NCI-H345 treated with DMSO at 0.1 percent for 48 hours (cell line): Measurements from ENCODE around the gene SHKBP1.
"Not testable (repeated sequence)": the region's sequence is repeated elsewhere in the genome, so short reads cannot be mapped to it uniquely, and the experiment has no call there.

Source experiments
- DNase-seq: peaks from one replicate; lab custom pipeline; 2025; ENCODE audit not compliant: unreplicated experiment; lab: John Stamatoyannopoulos, UW

The SHKBP1 gene, protein sequence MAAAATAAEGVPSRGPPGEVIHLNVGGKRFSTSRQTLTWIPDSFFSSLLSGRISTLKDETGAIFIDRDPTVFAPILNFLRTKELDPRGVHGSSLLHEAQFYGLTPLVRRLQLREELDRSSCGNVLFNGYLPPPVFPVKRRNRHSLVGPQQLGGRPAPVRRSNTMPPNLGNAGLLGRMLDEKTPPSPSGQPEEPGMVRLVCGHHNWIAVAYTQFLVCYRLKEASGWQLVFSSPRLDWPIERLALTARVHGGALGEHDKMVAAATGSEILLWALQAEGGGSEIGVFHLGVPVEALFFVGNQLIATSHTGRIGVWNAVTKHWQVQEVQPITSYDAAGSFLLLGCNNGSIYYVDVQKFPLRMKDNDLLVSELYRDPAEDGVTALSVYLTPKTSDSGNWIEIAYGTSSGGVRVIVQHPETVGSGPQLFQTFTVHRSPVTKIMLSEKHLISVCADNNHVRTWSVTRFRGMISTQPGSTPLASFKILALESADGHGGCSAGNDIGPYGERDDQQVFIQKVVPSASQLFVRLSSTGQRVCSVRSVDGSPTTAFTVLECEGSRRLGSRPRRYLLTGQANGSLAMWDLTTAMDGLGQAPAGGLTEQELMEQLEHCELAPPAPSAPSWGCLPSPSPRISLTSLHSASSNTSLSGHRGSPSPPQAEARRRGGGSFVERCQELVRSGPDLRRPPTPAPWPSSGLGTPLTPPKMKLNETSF

DNA sequence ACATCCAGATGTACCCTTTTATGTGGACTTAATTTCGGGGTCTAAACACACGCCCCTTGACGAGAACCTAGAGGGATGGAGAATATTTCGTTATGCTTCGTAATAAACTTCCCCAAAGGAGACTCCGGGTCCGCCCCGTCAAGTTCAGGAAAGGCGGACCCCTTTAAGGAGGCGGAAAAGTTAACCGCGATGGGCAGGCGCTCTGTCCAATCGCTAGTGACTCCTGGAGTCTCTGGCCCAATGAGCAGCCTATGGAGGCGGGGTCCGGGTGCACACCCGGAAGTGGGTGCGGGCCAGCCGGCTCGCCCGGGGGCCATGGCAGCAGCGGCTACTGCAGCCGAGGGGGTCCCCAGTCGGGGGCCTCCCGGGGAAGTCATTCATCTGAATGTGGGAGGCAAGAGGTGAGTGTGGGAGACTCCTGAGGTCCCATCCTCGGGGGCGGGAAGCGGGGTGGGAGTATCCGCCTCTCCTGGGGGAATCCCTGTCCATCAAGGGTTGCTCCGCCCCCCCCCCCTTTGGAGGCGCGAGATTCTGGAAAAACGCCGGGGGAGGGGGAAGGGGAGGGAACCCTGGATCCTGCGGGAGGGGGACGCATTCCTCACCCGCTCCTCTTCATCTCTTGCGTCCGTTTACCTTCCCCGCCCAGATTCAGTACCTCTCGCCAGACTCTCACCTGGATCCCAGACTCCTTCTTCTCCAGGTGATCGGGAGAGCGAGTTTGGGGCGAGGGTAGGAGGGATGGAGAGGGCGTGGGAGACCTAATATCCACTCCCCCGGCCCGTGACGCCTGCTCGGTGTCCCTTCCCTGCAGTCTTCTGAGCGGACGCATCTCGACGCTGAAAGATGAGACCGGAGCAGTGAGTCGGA is at the start of gene SHKBP1:
Gene SHKBP1 (plus strand): TSS at position 289 of the 867 bp plus-strand sequence. CDS start 27 bp downstream, at position 316.
- DNase-seq = peak; percentile 99

DNA sequence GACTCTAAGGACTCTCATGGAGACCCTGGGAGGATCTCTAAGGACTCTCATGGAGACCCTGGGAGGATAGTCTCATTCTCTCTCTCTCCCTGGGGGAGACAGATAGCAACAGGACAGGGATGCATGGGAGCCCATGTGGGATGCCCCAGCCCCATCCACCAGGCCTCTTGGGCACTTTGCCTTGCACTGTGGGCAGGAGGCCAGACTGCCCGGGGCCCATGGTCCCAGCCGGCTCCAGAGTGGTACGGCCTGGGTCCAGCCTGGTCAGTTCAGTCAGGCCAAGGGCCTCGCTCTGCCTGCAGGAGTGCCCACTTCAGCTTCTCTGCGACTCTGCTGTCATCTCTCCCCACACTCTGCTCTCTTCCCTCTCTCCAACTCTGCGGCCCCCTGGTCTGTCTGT is 48.6 kb upstream of the SHKBP1 start:
- DNase-seq = no peak

DNA sequence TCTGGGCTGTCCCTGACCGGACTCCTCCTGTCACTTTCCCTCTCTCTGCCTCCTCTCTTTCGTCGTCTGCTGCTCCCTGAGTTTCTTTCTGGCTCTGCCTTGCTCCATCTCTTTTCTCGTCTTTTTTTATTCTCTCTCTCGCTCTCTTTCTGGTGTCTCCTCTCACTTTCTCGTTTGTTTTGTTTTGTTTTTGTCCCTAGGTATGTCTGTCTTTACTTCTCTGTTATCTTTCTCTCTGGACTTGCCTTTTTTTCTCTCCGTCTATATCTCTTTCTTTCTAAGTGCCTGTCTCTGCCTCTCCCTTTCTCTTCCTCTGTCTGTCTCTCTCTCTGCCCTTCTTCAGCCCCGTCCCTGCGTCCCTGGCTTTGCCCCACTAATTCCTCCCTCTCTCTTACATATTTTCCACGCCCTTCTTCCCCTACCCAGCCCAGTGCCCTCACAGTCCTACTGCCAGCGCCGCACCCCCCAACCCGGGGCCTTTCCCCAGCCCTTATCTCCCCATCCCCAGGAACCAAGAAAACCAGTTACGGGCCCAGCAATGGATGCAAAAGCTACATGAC is 48.1 kb upstream of the SHKBP1 start:
- DNase-seq = no peak

DNA sequence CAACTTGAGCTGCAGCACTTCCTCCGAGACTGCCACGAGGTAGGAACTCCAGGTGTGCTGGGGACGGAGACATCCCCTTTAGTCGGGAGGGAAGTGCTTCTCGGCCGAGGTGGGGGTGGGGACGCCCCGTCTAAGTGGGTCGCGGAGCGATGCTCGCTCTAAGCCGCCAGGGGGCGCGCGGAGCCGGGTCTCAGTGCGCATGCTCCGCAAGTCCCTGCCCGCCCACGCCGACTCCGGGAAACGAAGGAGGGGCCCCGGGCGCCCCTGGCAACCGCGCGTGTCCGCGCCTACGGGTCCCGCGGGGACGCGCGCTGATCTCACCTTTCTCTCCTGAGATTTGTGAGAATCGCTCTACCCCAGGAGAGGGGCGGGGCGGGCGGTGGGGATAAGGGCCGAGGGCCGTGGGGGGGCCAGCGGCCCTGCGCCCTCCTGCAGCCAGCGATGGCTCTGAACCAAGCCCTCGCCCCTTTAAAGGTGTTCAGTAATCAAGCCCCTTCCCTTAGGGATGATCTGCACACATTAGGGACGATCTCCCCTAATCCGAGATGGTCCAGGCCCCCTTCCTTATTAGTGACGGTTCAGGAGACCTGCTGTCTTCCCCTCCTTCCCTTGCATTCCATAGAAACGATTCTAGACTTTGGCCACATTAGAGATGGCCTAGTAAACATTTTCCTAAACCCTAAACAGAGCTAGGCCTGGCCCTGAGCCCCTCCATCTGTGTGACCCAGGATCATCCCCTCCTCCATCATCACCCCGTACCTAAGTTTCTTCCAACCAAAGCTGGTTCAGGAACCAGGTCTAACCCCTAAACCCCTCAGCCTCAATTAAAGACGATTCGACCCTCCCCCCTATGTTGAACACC is 47.3 kb upstream of the SHKBP1 start:
- DNase-seq = peak; percentile 98

DNA sequence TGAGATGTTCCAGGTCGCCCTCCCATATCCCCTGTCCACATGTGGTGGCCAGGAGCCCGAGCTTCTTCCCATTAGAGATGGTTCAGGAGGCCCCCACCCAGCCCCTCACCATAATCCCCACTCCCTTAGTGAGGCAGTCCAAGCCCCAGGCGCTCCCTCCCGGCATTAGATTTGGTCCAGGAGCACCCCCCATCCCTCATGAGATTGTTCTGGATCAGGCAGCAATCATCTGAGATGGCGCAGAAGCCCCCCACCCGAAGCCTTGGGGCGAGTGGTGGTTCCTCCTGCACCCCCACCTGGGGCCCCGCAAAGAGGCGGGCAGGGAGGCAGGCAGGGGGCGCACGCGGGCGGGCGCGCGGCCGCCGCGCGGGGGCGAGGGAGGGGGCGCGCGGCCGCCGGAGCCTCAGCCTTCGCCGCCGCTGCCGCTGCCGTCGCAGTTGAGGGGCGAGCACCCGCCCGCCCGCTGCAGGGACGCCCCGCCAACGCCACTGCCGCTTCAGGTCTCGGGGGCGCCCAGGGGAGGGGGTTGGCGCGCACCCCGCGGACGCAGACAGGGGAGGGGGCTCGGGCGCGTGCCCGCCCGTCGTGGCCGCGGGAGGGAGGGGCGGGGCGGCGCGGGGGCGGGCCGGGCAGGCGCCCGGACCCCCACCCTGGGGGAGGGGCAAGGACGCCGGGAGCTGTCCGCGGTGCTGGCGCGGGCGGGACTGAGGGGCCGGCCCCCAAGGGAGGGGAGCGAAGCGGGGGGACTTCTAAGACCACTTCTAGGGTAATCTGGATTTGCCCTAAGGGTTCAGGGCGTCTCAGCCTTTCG is 46.4 kb upstream of the SHKBP1 start:
- no peak for DNase-seq

DNA sequence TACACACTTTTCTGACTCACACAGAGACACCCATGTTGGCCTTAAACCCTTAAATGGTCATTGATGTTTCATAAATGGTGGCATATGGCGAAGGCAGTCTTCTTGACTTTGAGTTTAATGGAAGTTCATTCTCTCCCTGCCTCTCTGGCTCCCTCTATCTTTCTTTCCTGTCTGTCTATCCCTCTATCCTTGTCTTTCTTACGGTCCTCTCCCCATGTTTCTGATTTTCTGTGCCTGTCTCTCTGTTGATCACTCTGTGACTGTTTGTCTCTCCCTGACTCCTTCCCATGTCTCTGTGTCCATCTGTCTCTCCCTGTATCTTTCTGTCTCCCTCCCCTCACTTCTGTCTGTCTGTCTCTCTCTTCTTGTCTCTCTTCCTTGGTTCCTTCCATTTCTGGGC is 43.2 kb upstream of the SHKBP1 start:
- no peak for DNase-seq

DNA sequence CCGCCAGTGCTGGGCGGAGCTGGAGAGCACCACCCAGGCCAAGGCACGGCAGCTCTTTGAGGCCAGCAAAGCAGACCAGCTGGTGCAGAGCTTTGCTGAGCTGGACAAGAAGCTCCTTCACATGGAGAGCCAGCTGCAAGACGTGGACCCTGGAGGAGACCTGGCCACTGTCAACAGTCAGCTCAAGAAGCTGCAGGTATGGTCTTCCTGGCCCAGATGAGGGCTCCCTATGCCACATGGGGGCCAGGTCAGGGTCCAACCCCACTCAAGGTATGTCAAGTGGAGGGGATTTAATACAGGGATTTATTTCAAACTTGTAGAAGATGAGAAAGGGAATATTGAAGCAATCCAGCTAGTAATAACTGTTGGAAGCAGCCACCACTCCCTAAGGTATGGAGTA is 42.5 kb upstream of the SHKBP1 start:
- DNase-seq = no peak

DNA sequence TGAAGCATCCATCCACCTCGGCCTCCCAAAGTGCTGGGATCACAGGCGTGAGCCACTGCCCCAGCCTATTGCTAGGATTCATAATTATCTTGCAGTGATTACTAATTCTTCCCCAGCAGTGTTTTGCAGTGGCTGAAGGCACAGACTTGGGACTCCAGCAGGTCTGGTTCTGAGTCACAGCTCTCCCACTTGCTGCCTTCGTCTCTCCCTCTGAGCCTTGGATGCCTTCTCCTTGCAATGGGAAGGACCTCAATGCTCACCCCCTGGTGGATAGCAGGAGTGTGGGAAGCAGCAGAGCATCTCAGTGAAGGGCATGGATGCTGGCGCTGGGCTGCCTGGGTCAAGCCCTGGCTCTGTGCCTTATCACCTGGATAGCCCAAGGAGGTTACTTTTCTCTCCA is 37.6 kb upstream of the SHKBP1 start:
- no peak for DNase-seq

DNA sequence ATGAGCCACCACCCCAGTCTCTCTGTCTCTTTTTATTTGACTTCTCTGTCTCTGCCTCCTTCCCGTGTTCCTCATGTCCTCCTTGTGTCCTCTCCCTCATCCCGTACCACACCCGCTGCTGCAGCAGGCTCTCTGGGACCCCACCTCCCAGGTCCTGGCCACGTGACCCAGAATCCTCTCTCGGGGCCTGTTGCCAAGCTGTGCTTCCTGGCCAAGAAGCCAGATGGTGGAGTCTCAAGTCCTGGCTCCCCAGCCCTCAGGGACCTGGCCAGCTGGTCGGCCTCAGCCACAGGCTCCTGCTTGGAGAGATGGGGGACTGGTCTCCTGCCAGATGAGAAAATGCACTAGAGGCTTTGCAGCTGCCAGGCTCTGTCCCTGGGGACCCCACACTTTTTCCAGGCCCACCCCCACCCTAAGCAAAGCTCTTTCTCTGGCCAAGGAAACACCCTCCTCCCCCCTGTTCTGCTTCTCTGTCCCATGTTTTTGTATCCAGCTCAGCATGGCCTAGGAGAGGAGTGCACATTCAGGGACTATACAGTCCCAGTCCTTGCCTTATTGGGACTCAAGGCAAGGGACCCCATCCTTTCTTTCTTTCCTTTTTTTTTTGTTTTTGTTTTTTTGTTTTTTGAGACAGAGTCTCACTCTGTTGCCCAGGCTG is 34.3 kb upstream of the SHKBP1 start:
- no peak for DNase-seq

DNA sequence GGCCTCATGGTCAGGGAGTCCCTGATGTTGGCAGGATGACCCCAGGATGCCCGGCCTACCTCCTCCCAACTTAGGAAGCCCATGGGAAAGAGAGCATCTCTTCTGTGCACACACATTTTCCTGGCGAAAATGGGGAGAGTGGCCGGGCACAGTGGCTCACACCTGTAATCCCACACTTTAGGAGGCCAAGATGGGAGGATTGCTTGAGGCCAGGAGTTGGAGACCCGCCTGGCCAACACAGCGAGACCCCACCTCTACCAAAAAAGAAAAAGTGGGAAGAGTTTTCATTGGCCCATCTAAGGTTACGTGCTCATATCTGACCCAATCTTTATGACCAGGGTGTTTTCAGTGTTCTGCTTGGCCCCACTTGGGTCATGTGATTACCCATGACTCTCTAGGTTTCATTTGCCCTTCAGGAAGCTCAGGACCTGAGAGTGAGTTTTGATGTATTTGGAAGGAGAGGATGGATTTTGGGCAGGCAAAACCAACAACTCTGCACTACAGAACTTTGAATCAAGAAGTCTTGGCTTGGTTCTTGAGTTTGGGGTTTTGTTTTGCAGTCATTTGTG is 33.6 kb upstream of the SHKBP1 start:
- no peak for DNase-seq

DNA sequence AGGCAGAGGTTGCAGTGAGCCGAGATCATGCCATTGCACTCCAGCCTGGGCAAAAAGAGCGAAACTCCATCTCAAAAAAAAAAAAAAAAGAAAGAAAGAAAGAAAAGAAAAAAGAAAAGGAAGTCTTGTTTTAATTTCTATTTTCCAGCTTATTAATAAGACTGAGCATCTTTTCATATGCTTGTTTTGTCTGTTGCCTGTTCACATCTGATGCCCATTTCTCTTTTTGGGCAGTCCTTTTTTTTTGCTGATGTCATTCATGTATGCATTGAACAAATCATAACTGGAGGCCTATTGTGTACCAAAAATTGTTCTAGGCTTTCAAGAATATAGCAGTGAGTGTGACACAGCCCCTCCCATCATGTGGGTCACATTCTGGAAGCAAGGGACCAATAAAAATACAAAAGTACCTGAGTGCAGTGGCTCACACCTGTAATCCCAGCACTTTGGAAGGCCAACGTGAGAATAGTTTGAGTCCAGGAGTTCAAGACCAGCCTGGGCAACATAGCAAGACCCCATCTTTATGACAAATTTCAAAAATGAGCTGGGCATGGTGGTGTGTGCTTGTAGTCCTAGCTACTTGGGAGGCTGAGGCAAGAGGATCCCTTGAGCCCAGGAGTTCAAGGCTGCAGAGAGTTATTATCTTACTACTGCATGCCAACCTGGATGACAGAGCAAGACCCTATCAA is 30.4 kb upstream of the SHKBP1 start:
- DNase-seq = not testable (repeated sequence)

DNA sequence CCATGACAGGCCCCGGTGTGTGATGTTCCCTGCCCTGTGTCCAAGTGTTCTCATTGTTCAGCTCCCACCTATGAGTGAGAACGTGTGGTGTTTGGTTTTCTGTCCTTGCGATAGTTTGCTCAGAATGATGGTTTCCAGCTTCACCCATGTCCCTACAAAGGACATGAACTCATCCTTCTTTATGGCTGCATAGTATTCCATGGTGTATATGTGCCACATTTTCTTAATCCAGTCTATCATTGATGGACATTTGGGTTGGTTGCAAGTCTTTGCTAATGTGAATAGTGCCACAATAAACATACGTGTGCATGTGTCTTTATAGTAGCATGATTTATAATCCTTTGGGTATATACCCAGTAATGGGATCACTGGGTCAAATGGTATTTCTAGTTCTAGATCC is 29.5 kb upstream of the SHKBP1 start:
- DNase-seq = not testable (repeated sequence)

DNA sequence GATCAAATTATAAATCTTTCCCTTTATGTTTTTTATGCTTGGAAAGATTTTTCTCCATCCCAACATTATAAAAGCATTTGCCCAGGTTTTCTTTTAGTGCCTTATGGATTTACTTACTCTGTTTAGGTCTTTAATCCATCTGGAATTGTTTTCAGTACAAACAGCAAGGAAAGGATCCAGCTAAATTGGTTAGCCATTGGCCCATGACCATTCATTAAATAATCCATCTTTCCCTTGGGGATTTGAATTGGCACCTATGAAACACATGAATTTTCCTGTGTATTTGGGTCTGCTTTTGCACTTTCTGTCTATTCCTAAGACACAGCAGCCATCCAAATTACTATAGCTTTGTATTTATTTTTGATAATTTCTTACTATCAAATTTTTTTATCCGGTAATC is 28.8 kb upstream of the SHKBP1 start:
- no peak for DNase-seq

DNA sequence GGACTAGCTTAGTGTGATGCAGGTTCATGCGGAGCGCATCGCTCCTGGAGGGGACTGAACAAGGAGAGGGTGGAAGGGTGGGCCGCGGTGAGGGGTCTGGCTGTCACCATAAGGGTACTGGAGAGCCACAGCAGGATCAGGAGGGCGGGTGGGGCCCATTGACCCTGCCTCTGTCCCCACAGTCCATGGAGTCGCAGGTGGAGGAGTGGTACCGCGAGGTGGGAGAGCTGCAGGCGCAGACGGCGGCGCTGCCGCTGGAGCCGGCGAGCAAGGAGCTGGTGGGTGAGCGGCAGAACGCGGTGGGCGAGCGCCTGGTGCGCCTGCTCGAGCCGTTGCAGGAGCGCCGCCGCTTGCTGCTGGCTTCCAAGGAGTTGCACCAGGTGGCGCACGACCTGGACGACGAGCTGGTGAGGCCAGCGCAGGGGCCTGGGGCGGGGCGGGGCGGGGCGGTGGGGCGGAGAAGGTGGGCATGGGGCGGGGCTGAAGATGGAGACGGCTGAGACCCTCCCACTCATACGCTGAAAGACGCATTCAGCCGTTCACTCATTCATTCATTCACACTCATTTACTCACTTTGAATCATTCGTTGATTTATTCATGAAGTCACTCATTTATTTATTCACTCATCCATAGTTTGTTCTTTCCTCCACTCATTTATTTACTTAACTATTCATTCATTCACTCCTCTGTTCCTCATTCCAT is 27.5 kb upstream of the SHKBP1 start:
- DNase-seq = peak; percentile 87

DNA sequence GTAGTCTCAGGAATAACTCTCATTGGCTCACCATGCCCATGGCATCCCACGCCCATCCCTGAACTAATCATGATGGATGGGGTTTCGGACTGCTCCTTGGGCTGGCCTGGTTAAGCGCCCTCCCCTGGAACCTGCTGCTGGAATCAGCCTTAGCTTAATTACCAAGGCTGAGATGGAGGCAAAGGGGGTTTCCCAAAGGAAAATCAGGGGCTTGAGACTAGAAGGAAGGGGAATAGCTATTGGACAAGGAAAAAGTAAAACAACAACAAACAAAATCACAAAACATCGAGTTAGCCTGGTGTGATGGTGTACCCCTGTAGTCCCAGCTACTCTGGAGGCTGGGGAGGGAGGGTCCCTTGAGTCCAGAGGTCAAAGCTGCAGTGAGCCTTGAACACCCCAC is 25.7 kb upstream of the SHKBP1 start:
- no peak for DNase-seq

DNA sequence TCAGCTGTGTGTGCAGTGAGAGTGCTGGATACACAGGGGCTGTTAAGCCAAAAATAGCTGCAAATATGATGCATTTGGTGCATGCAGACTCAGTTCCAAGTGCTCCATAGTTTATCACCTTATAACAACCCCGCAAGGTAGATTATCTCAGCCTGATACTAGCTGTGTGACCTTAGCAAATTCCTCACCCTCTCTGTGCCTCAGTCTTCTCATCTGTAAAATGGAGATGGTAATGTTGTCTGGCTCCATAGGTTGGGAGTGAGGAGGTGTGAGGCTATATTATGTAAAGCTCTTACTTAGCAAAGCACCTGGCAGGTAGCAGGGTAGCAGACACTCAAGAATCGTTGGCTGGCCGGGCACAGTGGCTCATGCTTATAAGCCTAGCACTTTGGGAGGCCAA is 23.8 kb upstream of the SHKBP1 start:
- DNase-seq = no peak
